HL-60/S4 (cell line): ENCODE data around the gene MITF.

Experiments
- in situ Hi-C: fragments of 300-500 bp; cut with MboI; formaldehyde crosslinking; loops from 2 replicates; pipeline ENCODE4 v1.14.3; 2022; ENCODE audit warnings: low sequenced_read_pairs

Gene MITF

GRCh38 chr3:69739204-69740102, at the start of gene MITF:
TSS of gene MITF (plus strand) at chr3:69739464. CDS start at chr3:69739598, 134 bp downstream.
- in situ Hi-C loops: no loop called here

DNA sequence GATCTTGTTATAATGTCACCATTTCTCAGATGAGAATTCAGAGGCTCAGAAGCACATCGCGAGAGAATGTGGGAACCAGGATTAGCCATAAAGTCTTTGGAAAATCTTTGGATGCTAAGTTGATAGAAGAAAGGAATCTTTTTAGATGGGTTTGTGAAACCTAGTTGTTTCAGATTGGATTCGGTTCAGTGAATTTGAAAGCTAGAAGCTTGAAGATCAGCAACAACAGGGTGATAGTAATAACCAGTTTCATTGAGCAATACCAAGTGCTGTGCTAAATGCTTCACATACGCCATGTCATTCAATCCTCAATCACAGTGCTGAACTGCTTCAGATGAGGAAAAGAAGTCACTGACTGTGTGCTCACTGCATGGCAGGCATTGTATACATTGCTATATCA, 47.4 kb upstream of the MITF start:
- in situ Hi-C loops: no loop called here

GRCh38 chr3:69692761-69693160, 46.5 kb upstream of the MITF start:
- in situ Hi-C loops: no loop called here

GRCh38 chr3:69695443-69695842, 43.8 kb upstream of the MITF start:
- in situ Hi-C loops: no loop called here

GRCh38 chr3:69695933-69696332, 43.3 kb upstream of the MITF start:
- in situ Hi-C loops: no loop called here

DNA sequence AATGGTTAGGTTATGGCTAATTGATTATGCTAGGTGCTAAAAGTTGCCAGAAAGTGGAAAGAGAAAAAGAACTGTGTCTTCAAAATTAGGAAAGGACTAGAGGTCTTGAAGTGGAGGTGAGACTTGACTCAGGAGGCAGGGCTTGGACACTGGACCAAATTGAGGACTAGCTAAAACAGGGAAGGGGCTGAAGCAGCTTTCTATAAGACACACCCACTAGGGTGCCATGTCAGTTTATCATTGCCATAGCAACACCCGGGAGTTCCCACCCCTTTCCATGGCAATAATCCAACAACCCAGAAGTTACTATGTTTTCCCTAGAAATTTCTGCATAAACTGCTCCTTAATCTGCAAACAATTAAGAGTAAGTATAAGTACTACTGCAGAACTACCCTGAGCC, 42.9 kb upstream of the MITF start:
- in situ Hi-C loops: no loop called here

DNA sequence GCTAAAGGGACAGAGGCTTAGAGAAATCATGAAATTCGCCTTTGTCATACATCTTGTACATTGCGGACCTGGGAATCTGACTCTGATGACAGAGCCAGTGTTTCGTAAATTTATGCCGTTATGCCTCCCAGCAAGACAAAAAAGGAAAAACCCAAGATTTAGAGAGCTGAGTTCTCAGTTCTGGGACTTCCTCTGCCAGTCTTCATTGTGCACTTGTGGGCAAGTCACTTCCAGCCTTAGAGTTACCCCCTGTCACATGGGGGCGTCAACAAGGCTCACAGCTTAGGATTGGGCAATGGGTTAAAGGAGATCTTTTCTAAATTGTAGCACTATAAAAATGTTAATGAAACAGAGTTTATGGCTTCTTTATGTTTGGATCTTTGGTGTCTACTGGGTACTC, 41.9 kb upstream of the MITF start:
- in situ Hi-C loops: no loop called here

GRCh38 chr3:69698728-69699127, 40.5 kb upstream of the MITF start:
- in situ Hi-C loops: no loop called here

GRCh38 chr3:69699183-69699582, 40.1 kb upstream of the MITF start:
- in situ Hi-C loops: no loop called here

DNA sequence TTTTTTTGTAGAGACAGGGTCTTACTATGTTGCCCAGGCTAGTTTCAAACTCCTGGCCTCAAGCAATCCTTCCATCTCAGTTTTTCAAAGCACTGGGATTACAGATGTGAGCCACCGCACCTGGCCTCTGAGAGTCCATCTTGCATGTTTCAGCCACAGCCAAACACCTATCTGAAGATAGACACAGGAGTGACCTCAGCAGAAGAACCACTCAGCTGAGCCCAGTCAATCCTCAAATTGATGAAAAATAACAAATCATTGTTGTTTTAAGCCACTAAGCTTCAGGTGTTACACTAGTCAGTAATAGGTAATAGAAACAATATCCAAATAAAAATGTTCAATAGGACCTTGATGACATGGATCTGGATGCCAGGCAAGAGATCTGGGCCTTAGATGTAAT, 38.3 kb upstream of the MITF start:
- in situ Hi-C loops: no loop called here

- in situ Hi-C loops: no loop called here
Measured at GRCh38 chr3:69710153-69710977, 28.9 kb upstream of the MITF start.

DNA sequence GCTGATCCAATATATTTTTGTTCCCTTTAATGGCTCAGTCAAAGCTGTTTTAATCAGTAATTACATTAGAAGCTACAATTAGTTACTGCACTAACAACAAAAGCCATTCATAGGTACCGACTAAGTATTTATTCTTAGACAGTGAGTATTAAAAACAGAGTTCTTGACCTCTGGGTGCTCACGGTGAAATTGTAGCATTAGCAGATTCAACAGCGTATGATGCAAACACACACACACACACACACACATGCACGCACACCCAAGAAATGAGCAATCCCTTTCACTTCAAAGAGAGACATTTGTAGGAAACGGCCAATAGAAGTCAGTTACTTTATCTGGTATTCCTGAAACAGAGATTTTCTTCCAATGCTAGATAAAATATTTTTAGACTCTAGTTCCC, 27.0 kb upstream of the MITF start:
- in situ Hi-C loops: no loop called here

GRCh38 chr3:69712933-69713332, 26.3 kb upstream of the MITF start:
- in situ Hi-C loops: no loop called here

GRCh38 chr3:69715204-69715603, 24.1 kb upstream of the MITF start:
- in situ Hi-C loops: no loop called here

DNA sequence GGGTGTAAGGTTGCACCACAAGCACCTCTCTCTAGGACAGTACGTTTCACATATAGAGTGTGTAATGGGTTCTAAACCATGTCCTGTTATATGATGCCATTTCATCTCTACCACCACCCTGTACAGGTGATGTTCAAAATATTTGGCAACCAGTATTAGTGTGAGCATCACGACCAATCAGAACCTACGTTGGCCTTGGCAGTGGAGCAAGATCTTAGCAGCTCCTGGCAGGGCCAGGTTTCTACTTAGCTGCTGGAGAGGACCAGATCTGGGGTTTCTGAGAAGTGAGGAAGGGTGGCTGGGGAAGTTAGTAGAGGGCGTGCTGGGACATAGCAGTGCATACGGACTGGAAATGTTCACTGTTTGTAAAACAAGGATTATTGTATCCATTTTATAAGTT, 23.1 kb upstream of the MITF start:
- in situ Hi-C loops: no loop called here

GRCh38 chr3:69718866-69719586, 20.2 kb upstream of the MITF start:
- in situ Hi-C loops: no loop called here

DNA sequence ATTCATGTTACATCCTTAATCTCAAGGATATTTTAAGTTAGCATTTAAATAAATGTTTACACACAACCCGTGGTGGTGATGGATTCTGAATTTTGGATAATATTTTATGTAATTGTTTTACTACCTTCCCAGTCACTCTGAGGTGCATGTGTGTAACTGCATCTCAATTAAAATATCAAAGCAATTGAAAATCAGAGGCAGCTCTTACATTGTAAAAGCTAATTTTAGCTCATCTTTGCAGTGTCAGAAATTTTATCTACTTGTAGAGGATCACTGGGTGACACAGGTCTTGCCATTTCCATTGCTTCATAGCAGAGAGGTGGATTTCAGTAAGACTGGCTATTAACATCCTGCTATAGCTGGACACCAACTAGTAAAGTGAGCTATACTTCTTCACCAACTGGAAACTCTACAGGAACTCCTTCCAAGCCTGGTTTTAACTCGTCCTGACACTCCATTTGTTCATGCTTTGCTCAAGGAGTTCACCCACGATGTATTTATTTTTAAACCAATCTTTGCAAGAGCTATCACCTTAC, 19.6 kb upstream of the MITF start:
- in situ Hi-C loops: no loop called here

DNA sequence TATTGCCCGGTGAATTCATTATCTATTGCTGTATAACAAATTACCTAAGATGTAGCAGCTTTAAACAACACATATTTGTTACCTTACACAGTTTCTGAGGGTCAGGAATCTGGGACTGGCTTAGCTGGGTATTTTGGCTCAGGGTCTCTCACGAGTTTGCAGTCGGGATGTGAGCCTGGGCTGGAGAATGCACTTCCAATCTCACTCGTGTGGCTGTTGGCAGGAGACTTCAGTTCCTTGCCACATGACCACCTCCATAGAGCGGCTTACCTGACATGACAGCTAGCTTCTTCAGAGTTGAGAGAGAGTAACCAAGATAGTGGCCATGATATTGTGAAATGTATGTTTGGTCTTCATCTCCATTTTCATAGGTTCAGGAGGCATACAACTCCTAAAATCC, 18.4 kb upstream of the MITF start:
- in situ Hi-C loops: no loop called here

DNA sequence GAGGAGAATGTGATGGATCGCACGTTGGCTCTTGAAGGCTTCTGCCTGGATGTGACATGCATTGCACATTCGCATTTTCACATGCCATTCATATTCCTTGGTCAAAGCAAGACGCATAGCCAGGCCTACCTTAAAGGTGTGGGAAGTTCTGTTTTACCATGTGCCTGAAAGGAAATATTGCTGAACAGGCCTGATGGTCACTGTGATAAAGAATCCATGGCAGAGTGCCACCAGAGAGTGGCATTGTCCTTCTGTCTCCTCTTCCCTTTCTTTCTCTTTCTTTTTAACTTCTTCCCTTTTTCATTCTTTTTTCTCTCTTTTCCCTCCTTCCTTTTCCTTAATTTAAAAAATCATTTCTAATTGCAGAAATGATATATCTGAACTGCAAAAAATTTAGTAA, 15.9 kb upstream of the MITF start:
- in situ Hi-C loops: no loop called here

DNA sequence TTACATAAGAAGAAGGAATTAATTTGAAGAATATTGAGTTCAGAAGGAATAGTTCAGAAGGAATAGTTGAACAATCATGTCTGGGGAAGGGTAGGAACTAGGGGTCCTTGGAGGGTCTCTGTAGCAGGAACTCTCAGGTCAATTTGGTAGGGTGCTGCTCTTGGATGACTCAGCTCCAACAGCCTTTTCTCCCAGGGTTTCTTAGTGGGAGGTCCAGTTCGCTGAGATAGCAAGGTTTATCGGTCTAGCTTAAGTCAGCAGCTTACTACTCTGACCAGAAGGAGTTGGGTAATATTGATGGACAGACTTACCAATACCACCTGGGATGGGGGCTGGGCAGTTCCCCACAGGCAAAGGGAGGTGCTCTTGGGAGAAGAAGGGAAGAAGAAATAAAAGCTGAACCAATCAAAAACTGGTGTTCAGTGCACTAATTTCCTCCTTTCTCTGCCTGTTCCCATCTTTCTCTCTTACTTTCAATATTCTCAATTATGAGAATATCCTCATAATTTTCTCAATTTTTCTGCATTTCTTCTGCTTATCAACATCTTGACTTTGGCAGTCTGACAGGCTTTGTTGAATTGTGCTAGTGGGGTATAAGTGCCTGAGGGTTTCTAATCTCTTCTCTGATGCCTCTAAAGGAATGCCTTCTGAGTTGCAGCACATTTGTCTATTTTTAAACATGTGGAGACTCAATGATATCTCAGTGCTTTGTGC, 14.4 kb upstream of the MITF start:
- in situ Hi-C loops: no loop called here
